GM12865 (cell line): ENCODE data around the gene PTPRN2.

Source experiments
- DNase-seq: peaks from one replicate; pipeline ENCODE4 v3.0.0; 2010; ENCODE audit warnings: low read depth
- H3K4me3 ChIP-seq: 2 replicates; pipeline ENCODE4 v1.5.1; 2011; ENCODE audit warnings: mild to moderate bottlenecking, low read depth, low read length, control low read depth
- CTCF ChIP-seq: IDR thresholded peaks from 2 replicates; pipeline ENCODE4 v1.5.1; 2011; ENCODE audit warnings: low read length, control low read depth, low read depth, inconsistent platforms; ENCODE audit not compliant: insufficient read depth; ENCODE audit errors: missing control alignments

PTPRN2 gene

GRCh38 chr7:158315881-158316280 lies 271.7 kb downstream of the PTPRN2 start:
- no peak for DNase-seq
- no peak for TF ChIP-seq CTCF

GRCh38 chr7:158315326-158315725 lies 272.3 kb downstream of the PTPRN2 start:
- H3K4me3 ChIP-seq: no peak overlapping the region
- DNase-seq: no peak
- TF ChIP-seq CTCF: no peak

More at GRCh38 chr7:158315881-158316280, 271.7 kb downstream of the PTPRN2 start:
- H3K4me3 ChIP-seq: no peak overlapping the region

GRCh38 chr7:158314394-158314793 lies 273.2 kb downstream of the PTPRN2 start:
- TF ChIP-seq CTCF: no peak
- H3K4me3 ChIP-seq: no peak overlapping the region
- DNase-seq: no peak

- DNase-seq: no peak
- no peak overlapping the region for H3K4me3 ChIP-seq
- no peak for TF ChIP-seq CTCF
These were observed 273.7 kb downstream of the PTPRN2 start for GRCh38 chr7:158313931-158314330.

- no peak for TF ChIP-seq CTCF
- DNase-seq: no peak
- no peak overlapping the region for H3K4me3 ChIP-seq
These were observed 274.8 kb downstream of the PTPRN2 start for GRCh38 chr7:158312789-158313188.

GRCh38 chr7:158311791-158312190 lies 275.8 kb downstream of the PTPRN2 start:
- no peak for TF ChIP-seq CTCF
- no peak overlapping the region for H3K4me3 ChIP-seq
- no peak for DNase-seq

- TF ChIP-seq CTCF: no peak
- DNase-seq: no peak
- no peak overlapping the region for H3K4me3 ChIP-seq
These were observed 276.5 kb downstream of the PTPRN2 start for GRCh38 chr7:158310924-158311666.
